Skin of body (tissue), 2 donors: Measurements from ENCODE around the gene ARL3. TPM values are rescaled to one million over a fixed set of nuclear protein-coding genes. Genes with fewer than 3 reads are reported as not detected.
A peak's percentile ranks its signal among the peaks of the same experiment; 100 is the strongest.
"Not testable (repeated sequence)": the region's sequence is repeated elsewhere in the genome, so short reads cannot be mapped to it uniquely, and the experiment has no call there.

Source experiments
- DNase-seq: peaks from one replicate; lab custom pipeline; 2025; lab: John Stamatoyannopoulos, UW
- total RNA-seq: library from RNA; depleted of rRNA; stranded (reverse); fragments of >200 nt; gene quantifications from one replicate; pipeline ENCODE4 v1.2.3, GENCODE V29; 2014

The ARL3 gene
- total RNA-seq, 1 donor from 2014 or later: 6.2 TPM

GRCh38 chr10:102673819-102674511, 40.2 kb downstream of the ARL3 start:
- DNase-seq: peak; percentile 64

GRCh38 chr10:102673236-102673818, 40.9 kb downstream of the ARL3 start:
- DNase-seq: no peak

GRCh38 chr10:102670871-102671434, 43.2 kb downstream of the ARL3 start:
- no peak for DNase-seq

- no peak for DNase-seq
Measured at GRCh38 chr10:102670065-102670670, 44.0 kb downstream of the ARL3 start.

GRCh38 chr10:102669206-102670064, 44.8 kb downstream of the ARL3 start:
- DNase-seq: no peak

- no peak for DNase-seq
Measured at GRCh38 chr10:102668326-102669107, 45.7 kb downstream of the ARL3 start.

- not testable (repeated sequence) for DNase-seq
Measured at GRCh38 chr10:102667411-102667810, 46.8 kb downstream of the ARL3 start.

GRCh38 chr10:102665904-102666509, 48.2 kb downstream of the ARL3 start:
- DNase-seq: no peak

- no peak for DNase-seq
Measured at GRCh38 chr10:102661658-102662028, 52.6 kb downstream of the ARL3 start.

GRCh38 chr10:102660888-102661657, 53.1 kb downstream of the ARL3 start:
- peak; percentile 87 for DNase-seq

GRCh38 chr10:102658802-102659201, 55.4 kb downstream of the ARL3 start:
- DNase-seq: no peak

- no peak for DNase-seq
Measured at GRCh38 chr10:102657984-102658724, 56.0 kb downstream of the ARL3 start.

- no peak for DNase-seq
Measured at GRCh38 chr10:102657451-102657850, 56.7 kb downstream of the ARL3 start.

GRCh38 chr10:102656791-102657371, 57.3 kb downstream of the ARL3 start:
- DNase-seq: no peak

GRCh38 chr10:102656026-102656425, 58.2 kb downstream of the ARL3 start:
- no peak for DNase-seq

GRCh38 chr10:102654969-102655368, 59.2 kb downstream of the ARL3 start:
- DNase-seq: no peak

- no peak for DNase-seq
Measured at GRCh38 chr10:102654566-102654965, 59.6 kb downstream of the ARL3 start.

- DNase-seq: no peak
Measured at GRCh38 chr10:102653060-102653459, 61.1 kb downstream of the ARL3 start.
